IMR-90 (cell line): ENCODE results near the gene DRD4. TPM values are rescaled to one million over a fixed set of nuclear protein-coding genes. Genes with fewer than 3 reads are reported as not detected.

Source experiments
- ATAC-seq: fragments of 200-7000 bp; cut with Tn5 transposase; 2 replicates; pipeline ENCODE4 v1.9.1; 2020; ENCODE audit warnings: low read depth, mild to moderate bottlenecking, moderate library complexity
- BruUV-seq: library from RNA; stranded (reverse); fragments of 400-500 nt; replicated peaks from 2 replicates; lab custom pipeline; 2021; lab: Mats Ljungman, UMichigan
- CTCF ChIA-PET: fragments of 300-600 bp; formaldehyde crosslinking; extraction: SDS; loops from one replicate; lab custom pipeline; 2021; ENCODE audit warnings: antibody characterized with exemption; lab: Yijun Ruan, JAX
- POLR2A ChIA-PET: fragments of 300-600 bp; sonication (Branson Sonifier 250); formaldehyde crosslinking; loops from one replicate; lab custom pipeline; 2022; ENCODE audit warnings: antibody characterized with exemption; ENCODE audit not compliant: unreplicated experiment; lab: Charles Lee
- DNase-seq: peaks from one replicate; pipeline ENCODE4 v3.0.0; 2013
- H2AFZ ChIP-seq: replicated peaks from 2 replicates; pipeline ENCODE3; 2013; ENCODE audit warnings: low read length, mild to moderate bottlenecking; ENCODE audit not compliant: poor library complexity
- H2AK5ac ChIP-seq: 2 replicates; pipeline ENCODE4 v1.6.1; 2013; ENCODE audit warnings: low read depth, low read length, inconsistent platforms
- H2AK9ac ChIP-seq: replicated peaks from 2 replicates; pipeline ENCODE3; 2013; ENCODE audit warnings: mild to moderate bottlenecking, low read depth, low read length, moderate library complexity; ENCODE audit not compliant: poor library complexity
- H2BK120ac ChIP-seq: 2 replicates; pipeline ENCODE4 v1.6.1; 2013; ENCODE audit warnings: low read depth, low read length, inconsistent platforms
- H2BK15ac ChIP-seq: 3 replicates; pipeline ENCODE4 v1.6.1; 2013; ENCODE audit warnings: low read depth, low read length, inconsistent platforms
- H2BK20ac ChIP-seq: 2 replicates; pipeline ENCODE4 v1.6.1; 2013; ENCODE audit warnings: low read depth, mild to moderate bottlenecking, inconsistent platforms, low read length, moderate library complexity
- H2BK5ac ChIP-seq: 2 replicates; pipeline ENCODE4 v1.6.1; 2013; ENCODE audit warnings: mild to moderate bottlenecking, low read depth, low read length, inconsistent platforms; ENCODE audit not compliant: poor library complexity, severe bottlenecking
- H3K14ac ChIP-seq: replicated peaks from 2 replicates; pipeline ENCODE4 v1.6.1; 2013; ENCODE audit warnings: low read depth, low read length, inconsistent platforms
- H3K18ac ChIP-seq: 2 replicates; pipeline ENCODE4 v1.6.1; 2013; ENCODE audit warnings: low read depth, low read length, control low read depth
- H3K23ac ChIP-seq: 2 replicates; pipeline ENCODE4 v1.6.1; 2013; ENCODE audit warnings: low read depth, low read length, inconsistent platforms
- H3K27ac ChIP-seq: 2 replicates; pipeline ENCODE4 v1.5.1; 2013; ENCODE audit warnings: mild to moderate bottlenecking, control low read depth, low read length; ENCODE audit not compliant: insufficient read depth
- H3K27me3 ChIP-seq: 2 replicates; pipeline ENCODE4 v1.6.1; 2013; ENCODE audit warnings: low read length; ENCODE audit not compliant: control insufficient read depth, insufficient read depth
- H3K36me3 ChIP-seq: 2 replicates; pipeline ENCODE4 v1.6.1; 2013; ENCODE audit warnings: low read length, mixed read lengths; ENCODE audit not compliant: control insufficient read depth, insufficient read depth
- H3K4ac ChIP-seq: 2 replicates; pipeline ENCODE4 v1.6.1; 2013; ENCODE audit warnings: low read depth, low read length, inconsistent platforms
- H3K4me1 ChIP-seq: 2 replicates; pipeline ENCODE4 v1.6.1; 2013; ENCODE audit warnings: low read length, mixed read lengths; ENCODE audit not compliant: control insufficient read depth, insufficient read depth
- H3K4me2 ChIP-seq: 2 replicates; pipeline ENCODE4 v1.6.1; 2013; ENCODE audit warnings: low read depth, mild to moderate bottlenecking, control low read depth, low read length, moderate library complexity
- H3K4me3 ChIP-seq: 2 replicates; pipeline ENCODE4 v1.5.1; 2013; ENCODE audit warnings: low read depth, mild to moderate bottlenecking, control low read depth, low read length, moderate library complexity; ENCODE audit not compliant: insufficient read depth
- H3K56ac ChIP-seq: 2 replicates; pipeline ENCODE4 v1.6.1; 2013; ENCODE audit warnings: low read length, inconsistent platforms; ENCODE audit not compliant: insufficient read depth; ENCODE audit errors: extremely low read depth
- H3K79me1 ChIP-seq, 2 experiments: 2 replicates each; pipeline ENCODE4 v1.6.1; 2013; ENCODE audit warnings: low read length in 2 of 2, inconsistent platforms in 1 of 2, low read depth in 1 of 2
- H3K9ac ChIP-seq: 2 replicates; pipeline ENCODE4 v1.6.1; 2013; ENCODE audit warnings: low read depth, low read length, control low read depth
- H3K9me1 ChIP-seq: 2 replicates; pipeline ENCODE4 v1.6.1; 2013; ENCODE audit warnings: low read length, inconsistent platforms; ENCODE audit not compliant: insufficient read depth
- H3K9me3 ChIP-seq: 2 replicates; pipeline ENCODE4 v1.6.1; 2013; ENCODE audit warnings: low read length; ENCODE audit not compliant: control insufficient read depth, insufficient read depth
- H4K20me1 ChIP-seq: 2 replicates; pipeline ENCODE4 v1.6.1; 2013; ENCODE audit warnings: low read length, inconsistent platforms; ENCODE audit not compliant: insufficient read depth
- H4K5ac ChIP-seq: 2 replicates; pipeline ENCODE4 v1.6.1; 2013; ENCODE audit warnings: mild to moderate bottlenecking, low read depth, low read length, control low read depth
- H4K8ac ChIP-seq, 2 experiments: 2 replicates each; pipeline ENCODE4 v1.6.1; 2013; ENCODE audit warnings: low read depth in 2 of 2, low read length in 2 of 2, control low read depth in 1 of 2, inconsistent platforms in 1 of 2
- H4K91ac ChIP-seq: 2 replicates; pipeline ENCODE4 v1.6.1; 2013; ENCODE audit warnings: low read depth, low read length, inconsistent platforms; ENCODE audit not compliant: insufficient read depth
- BHLHE40 ChIP-seq: fragments of 150-350 bp; IDR thresholded peaks from 2 replicates; pipeline ENCODE4 v1.6.1; 2016; ENCODE audit warnings: mild to moderate bottlenecking, low read depth, low read length
- CEBPB ChIP-seq: IDR thresholded peaks from 2 replicates; pipeline ENCODE4 v1.6.1; 2012; ENCODE audit warnings: low read depth, low read length, improper control_type of control experiment
- CHD1 ChIP-seq: IDR thresholded peaks from 2 replicates; pipeline ENCODE4 v1.6.1; 2012; ENCODE audit warnings: low read depth, low read length, improper control_type of control experiment
- ELK1 ChIP-seq: fragments of 150-350 bp; IDR thresholded peaks from 2 replicates; pipeline ENCODE4 v1.6.1; 2016; ENCODE audit warnings: low read depth, mild to moderate bottlenecking, low read length, moderate library complexity, borderline replicate concordance
- FOS ChIP-seq: fragments of 150-350 bp; IDR thresholded peaks from 2 replicates; pipeline ENCODE4 v1.6.1; 2016; ENCODE audit warnings: low read depth, low read length
- MAFK ChIP-seq: IDR thresholded peaks from 2 replicates; pipeline ENCODE4 v1.6.1; 2012; ENCODE audit warnings: low read depth, low read length, improper control_type of control experiment
- MAZ ChIP-seq: IDR thresholded peaks from 2 replicates; pipeline ENCODE4 v1.6.1; 2012; ENCODE audit warnings: low read depth, mild to moderate bottlenecking, low read length, improper control_type of control experiment, moderate library complexity, borderline replicate concordance
- MXI1 ChIP-seq: IDR thresholded peaks from 2 replicates; pipeline ENCODE4 v1.6.1; 2012; ENCODE audit warnings: low read depth, mild to moderate bottlenecking, low read length, moderate library complexity, borderline replicate concordance
- NFE2L2 ChIP-seq: fragments of 150-350 bp; IDR thresholded peaks from 2 replicates; pipeline ENCODE4 v1.6.1; 2016; ENCODE audit warnings: low read depth, mild to moderate bottlenecking, low read length
- POLR2A ChIP-seq: IDR thresholded peaks from 2 replicates; pipeline ENCODE4 v1.6.1; 2012; ENCODE audit warnings: mild to moderate bottlenecking, low read depth, low read length
- RAD21 ChIP-seq: IDR thresholded peaks from 2 replicates; pipeline ENCODE4 v1.6.1; 2012; ENCODE audit warnings: low read length, improper control_type of control experiment
- RCOR1 ChIP-seq: IDR thresholded peaks from 2 replicates; pipeline ENCODE4 v1.6.1; 2012; ENCODE audit warnings: mild to moderate bottlenecking, low read length, improper control_type of control experiment; ENCODE audit not compliant: insufficient replicate concordance
- RFX5 ChIP-seq: IDR thresholded peaks from 2 replicates; pipeline ENCODE4 v1.8.0; 2012; ENCODE audit warnings: low read depth, mild to moderate bottlenecking, low read length, moderate library complexity
- SMC3 ChIP-seq: fragments of 150-350 bp; IDR thresholded peaks from 2 replicates; pipeline ENCODE4 v1.6.1; 2016; ENCODE audit warnings: low read depth, mild to moderate bottlenecking, antibody characterized with exemption, low read length, moderate library complexity
- WGBS, 2 experiments: methylation state at CpG; one replicate each; pipeline versions ENCODE4 v1.1.5 to v1.1.7; 2013; ENCODE audit warnings: missing lambda C conversion rate in 2 of 2; ENCODE audit not compliant: insufficient read length in 1 of 2; ENCODE audit errors: extremely low coverage in 2 of 2; 5-methylcytosine and 5-hydroxymethylcytosine counted together
- dilution Hi-C: fragments of 300-500 bp; cut with HindIII; formaldehyde crosslinking; loops from one replicate; pipeline ENCODE4 v1.14.3; 2018; ENCODE audit warnings: low sequenced_read_pairs; ENCODE audit not compliant: unreplicated experiment
- in situ Hi-C: fragments of 300-500 bp; cut with MboI; formaldehyde crosslinking; loops from 3 replicates; pipeline ENCODE4 v1.14.3; 2019; ENCODE audit warnings: low sequenced_read_pairs, inconsistent platforms, mixed read lengths
- intact Hi-C: fragments of 100-400 bp; cut with micrococcal nuclease; formaldehyde crosslinking; loops from 2 replicates; pipeline ENCODE4 v1.10.0; 2022
- polyA plus RNA-seq, 3 experiments: library from polyadenylated mRNA; depleted of rRNA; stranded (reverse); fragments of >200 nt; gene quantifications; 2 replicates each; pipeline ENCODE4 v1.2.3, GENCODE V29; 2012; ENCODE audit warnings: low replicate concordance in 1 of 3
- total RNA-seq: library from RNA; depleted of rRNA; stranded (reverse); fragments of >200 nt; gene quantifications from 2 replicates; pipeline ENCODE4 v1.2.3, GENCODE V29; 2012
- TF ChIP-seq, protein P1 (sequence below): fragments of 150-350 bp; IDR thresholded peaks from 2 replicates; pipeline ENCODE4 v1.6.1; 2017; ENCODE audit warnings: mild to moderate bottlenecking, antibody characterized with exemption, low read length, low read depth
- TF ChIP-seq, protein P2 (sequence below): conservative IDR thresholded peaks from 2 replicates; pipeline ENCODE4 v1.5.1; 2012; ENCODE audit warnings: mild to moderate bottlenecking, low read depth, low read length, improper control_type of control experiment

The DRD4 gene
- total and polyA plus RNA-seq, 2 of the 4 experiments (the other 2 are of a cell fraction), result not detected

- Histone ChIP-seq H2BK120ac (no peak overlapping the region), H3K36me3 (peaks cover 19% of the 10 kb centered on the region), H2BK5ac (no peak overlapping the region), H4K8ac (no peak overlapping the region), H3K27me3 (peaks cover 16% of the 10 kb centered on the region; the same call in 1 of the 2 replicates), H2AFZ (no peak overlapping the region), H4K91ac (no peak overlapping the region), H3K9me1 (no peaks in the 10 kb centered on the region), H3K4me1 (peaks cover 10% of the 10 kb centered on the region; the same call in 1 of the 2 replicates), H3K9ac (no peak overlapping the region), H3K4me3 (no peak overlapping the region), H2AK9ac (no peak overlapping the region), H3K4me2 (no peak overlapping the region), H3K23ac (no peak overlapping the region), H2AK5ac (no peak overlapping the region), H3K14ac (no peak overlapping the region), H3K4ac (no peak overlapping the region), H4K5ac (no peak overlapping the region), H4K20me1 (peaks cover 43% of the 10 kb centered on the region), H2BK15ac (no peak overlapping the region), H3K27ac (no peak overlapping the region), H3K79me1 (no peaks in the 10 kb centered on the region), H3K56ac (no peak overlapping the region), H3K18ac (no peak overlapping the region), H2BK20ac (no peak overlapping the region), H3K9me3 (no peaks in the 10 kb centered on the region)
- no peak for ATAC-seq
- in situ Hi-C loops (no loop called here), dilution Hi-C loops (no loop called here), intact Hi-C loops (no loop called here)
- POLR2A ChIA-PET, result no interaction called here
- DNase-seq, result no peak
- 17% methylated on average over 46 of the region's 80 CpGs; no CpG with 5 or more reads in 1 of the 2 experiments for WGBS, 2 experiments
- BruUV-seq, result no TSS peak
- CTCF ChIA-PET, result no interaction called here
- TF ChIP-seq CHD1 (no peak), RAD21 (no peak), RFX5 (no peak), SMC3 (no peak), BHLHE40 (no peak), ELK1 (no peak), CEBPB (no peak), FOS (no peak), RCOR1 (no peak), MAFK (no peak), POLR2A (no peak), NFE2L2 (no peak), MXI1 (no peak), MAZ (no peak)
- TF ChIP-seq, protein P1, sequence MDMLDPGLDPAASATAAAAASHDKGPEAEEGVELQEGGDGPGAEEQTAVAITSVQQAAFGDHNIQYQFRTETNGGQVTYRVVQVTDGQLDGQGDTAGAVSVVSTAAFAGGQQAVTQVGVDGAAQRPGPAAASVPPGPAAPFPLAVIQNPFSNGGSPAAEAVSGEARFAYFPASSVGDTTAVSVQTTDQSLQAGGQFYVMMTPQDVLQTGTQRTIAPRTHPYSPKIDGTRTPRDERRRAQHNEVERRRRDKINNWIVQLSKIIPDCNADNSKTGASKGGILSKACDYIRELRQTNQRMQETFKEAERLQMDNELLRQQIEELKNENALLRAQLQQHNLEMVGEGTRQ, result no peak
- TF ChIP-seq, protein P2, sequence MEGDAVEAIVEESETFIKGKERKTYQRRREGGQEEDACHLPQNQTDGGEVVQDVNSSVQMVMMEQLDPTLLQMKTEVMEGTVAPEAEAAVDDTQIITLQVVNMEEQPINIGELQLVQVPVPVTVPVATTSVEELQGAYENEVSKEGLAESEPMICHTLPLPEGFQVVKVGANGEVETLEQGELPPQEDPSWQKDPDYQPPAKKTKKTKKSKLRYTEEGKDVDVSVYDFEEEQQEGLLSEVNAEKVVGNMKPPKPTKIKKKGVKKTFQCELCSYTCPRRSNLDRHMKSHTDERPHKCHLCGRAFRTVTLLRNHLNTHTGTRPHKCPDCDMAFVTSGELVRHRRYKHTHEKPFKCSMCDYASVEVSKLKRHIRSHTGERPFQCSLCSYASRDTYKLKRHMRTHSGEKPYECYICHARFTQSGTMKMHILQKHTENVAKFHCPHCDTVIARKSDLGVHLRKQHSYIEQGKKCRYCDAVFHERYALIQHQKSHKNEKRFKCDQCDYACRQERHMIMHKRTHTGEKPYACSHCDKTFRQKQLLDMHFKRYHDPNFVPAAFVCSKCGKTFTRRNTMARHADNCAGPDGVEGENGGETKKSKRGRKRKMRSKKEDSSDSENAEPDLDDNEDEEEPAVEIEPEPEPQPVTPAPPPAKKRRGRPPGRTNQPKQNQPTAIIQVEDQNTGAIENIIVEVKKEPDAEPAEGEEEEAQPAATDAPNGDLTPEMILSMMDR, result no peak
These were observed 2.4 kb downstream of the DRD4 start for GRCh38 chr11:639332-639955.
